22Rv1 (cell line): ENCODE results near the gene UPK3A.

Experiments
- H3K27ac ChIP-seq: fragments of 450-650 bp; 2 replicates; pipeline ENCODE4 v1.5.1; 2017
- ZFX ChIP-seq: fragments of 450-650 bp; IDR thresholded peaks from 2 replicates; pipeline ENCODE4 v1.6.1; 2017; ENCODE audit warnings: antibody characterized with exemption, borderline replicate concordance
- TF ChIP-seq, protein P1 (sequence below): fragments of 450-650 bp; IDR thresholded peaks from 2 replicates; pipeline ENCODE4 v1.5.1; 2017; ENCODE audit warnings: mild to moderate bottlenecking

UPK3A gene

DNA sequence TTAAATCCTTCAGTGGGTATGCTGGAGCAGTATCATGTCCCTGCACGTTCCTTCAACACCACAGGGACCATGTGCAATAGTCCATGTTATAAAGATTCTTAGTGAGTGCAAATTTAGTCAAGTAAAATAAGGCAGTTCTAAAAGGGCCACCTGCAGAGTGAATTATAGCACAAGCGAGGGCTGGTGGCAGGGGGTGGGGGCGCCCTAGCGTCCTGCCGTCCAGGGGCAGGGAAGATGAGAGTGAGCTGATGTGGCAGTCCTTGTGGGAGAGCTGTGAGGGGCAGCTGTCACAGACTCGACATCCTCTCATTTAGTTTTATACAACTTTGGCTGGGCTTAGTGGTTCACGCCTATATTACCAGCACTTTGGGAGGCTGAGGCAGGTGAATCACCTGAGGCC, 54.0 kb downstream of the UPK3A start:
- no peak overlapping the region for H3K27ac ChIP-seq
- TF ChIP-seq, protein P1, sequence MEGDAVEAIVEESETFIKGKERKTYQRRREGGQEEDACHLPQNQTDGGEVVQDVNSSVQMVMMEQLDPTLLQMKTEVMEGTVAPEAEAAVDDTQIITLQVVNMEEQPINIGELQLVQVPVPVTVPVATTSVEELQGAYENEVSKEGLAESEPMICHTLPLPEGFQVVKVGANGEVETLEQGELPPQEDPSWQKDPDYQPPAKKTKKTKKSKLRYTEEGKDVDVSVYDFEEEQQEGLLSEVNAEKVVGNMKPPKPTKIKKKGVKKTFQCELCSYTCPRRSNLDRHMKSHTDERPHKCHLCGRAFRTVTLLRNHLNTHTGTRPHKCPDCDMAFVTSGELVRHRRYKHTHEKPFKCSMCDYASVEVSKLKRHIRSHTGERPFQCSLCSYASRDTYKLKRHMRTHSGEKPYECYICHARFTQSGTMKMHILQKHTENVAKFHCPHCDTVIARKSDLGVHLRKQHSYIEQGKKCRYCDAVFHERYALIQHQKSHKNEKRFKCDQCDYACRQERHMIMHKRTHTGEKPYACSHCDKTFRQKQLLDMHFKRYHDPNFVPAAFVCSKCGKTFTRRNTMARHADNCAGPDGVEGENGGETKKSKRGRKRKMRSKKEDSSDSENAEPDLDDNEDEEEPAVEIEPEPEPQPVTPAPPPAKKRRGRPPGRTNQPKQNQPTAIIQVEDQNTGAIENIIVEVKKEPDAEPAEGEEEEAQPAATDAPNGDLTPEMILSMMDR, result no peak
- TF ChIP-seq ZFX, result no peak

DNA sequence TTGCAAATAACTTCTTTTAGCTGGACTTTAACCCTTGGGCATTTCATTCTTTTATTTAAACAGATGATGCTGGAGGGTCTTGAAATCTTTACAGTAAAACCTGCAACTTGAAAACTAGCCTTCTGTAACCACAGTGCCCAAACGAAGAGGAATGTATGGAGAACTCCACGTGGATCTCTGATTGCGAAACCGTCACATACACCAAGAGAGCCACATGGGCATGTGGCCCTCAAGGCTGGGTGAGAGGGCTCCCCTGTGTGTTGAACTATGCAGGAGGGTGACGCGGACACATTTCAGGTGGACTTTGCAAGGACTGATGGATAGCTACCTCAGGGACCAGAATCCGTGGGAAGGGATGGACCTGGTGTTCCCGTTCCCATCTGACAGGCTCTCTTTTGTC, 55.6 kb downstream of the UPK3A start:
- TF ChIP-seq ZFX, result no peak
- TF ChIP-seq, protein P1, result no peak
- H3K27ac ChIP-seq, result no peak overlapping the region

DNA sequence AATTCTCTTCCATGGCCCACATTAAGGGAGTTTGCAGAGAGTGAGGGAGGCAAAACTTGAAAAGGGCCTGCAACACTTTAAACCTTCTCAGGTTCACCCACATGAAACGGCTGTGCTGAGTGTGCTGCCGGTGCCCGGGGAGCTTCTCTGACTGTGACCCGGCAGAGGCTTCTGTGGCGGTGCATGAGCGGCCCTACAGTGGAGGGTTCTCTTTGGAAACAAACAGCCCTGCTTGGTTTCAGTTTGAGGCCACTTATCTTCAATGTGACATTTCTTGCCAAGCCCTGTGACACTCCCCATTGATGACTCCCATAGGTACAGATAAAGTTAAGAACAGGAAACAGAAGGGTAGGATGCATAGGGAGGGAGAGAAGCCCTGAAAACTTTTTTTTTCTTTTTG, 56.7 kb downstream of the UPK3A start:
- TF ChIP-seq, protein P1, result no peak
- no peak for TF ChIP-seq ZFX

DNA sequence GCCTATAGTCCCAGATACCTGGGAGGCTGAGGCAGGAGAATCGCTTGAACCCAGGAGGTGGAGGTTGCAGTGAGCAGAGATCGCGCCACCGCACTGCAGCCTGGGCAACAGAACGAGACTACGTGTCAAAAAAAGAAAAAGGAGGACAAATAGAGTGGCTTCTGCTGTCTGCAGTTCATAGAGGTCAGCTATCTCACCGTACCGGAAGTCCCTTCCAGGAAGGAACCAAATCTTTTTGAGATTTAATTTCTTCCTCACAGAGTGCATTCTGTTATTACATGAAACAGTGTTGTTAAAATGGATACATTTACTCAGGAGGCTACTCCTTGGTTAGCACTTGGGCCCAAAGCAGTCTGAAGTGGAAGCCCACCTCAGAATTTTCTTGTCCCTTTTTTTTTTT, 58.4 kb downstream of the UPK3A start:
- no peak overlapping the region for H3K27ac ChIP-seq
- no peak for TF ChIP-seq ZFX
- TF ChIP-seq, protein P1, result no peak

More for the DNA sequence above, 56.7 kb downstream of the UPK3A start:
- H3K27ac ChIP-seq, result no peak overlapping the region

DNA sequence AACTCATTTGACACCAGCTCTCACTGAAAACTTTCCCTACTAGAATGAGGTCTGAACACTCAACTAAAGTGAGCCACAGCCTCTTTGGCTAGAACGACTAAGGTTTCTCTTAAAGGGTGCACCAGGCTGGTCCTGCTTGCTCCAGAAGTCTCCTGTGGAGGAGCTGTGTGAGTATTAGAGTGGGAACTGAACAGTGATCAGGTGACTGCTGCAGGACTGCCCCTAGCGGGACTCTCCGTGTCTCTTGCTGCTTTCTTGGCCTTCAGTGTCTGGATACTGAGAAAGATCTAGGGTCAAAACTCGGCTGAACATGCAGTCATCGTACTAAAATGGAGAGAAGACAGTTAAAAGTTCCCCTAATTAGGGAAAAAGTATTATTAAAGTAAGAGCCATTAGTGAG, 59.6 kb downstream of the UPK3A start:
- H3K27ac ChIP-seq, result peak overlapping the region; percentile 29; the same call in 1 of the 2 replicates
- TF ChIP-seq, protein P1, result peak; percentile 39
- TF ChIP-seq ZFX, result no peak
